ENCODE data around the gene ACSS3. TPM values are rescaled to one million over a fixed set of nuclear protein-coding genes. Genes with fewer than 3 reads are reported as not detected.
"Not testable (repeated sequence)": the region's sequence is repeated elsewhere in the genome, so short reads cannot be mapped to it uniquely, and the experiment has no call there.

ACSS3 gene, protein sequence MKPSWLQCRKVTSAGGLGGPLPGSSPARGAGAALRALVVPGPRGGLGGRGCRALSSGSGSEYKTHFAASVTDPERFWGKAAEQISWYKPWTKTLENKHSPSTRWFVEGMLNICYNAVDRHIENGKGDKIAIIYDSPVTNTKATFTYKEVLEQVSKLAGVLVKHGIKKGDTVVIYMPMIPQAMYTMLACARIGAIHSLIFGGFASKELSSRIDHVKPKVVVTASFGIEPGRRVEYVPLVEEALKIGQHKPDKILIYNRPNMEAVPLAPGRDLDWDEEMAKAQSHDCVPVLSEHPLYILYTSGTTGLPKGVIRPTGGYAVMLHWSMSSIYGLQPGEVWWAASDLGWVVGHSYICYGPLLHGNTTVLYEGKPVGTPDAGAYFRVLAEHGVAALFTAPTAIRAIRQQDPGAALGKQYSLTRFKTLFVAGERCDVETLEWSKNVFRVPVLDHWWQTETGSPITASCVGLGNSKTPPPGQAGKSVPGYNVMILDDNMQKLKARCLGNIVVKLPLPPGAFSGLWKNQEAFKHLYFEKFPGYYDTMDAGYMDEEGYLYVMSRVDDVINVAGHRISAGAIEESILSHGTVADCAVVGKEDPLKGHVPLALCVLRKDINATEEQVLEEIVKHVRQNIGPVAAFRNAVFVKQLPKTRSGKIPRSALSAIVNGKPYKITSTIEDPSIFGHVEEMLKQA
- total RNA-seq (2014; rRNA removed; shearing (Covaris generic)) = 9.4 and 12.4 TPM in 2 replicates

DNA sequence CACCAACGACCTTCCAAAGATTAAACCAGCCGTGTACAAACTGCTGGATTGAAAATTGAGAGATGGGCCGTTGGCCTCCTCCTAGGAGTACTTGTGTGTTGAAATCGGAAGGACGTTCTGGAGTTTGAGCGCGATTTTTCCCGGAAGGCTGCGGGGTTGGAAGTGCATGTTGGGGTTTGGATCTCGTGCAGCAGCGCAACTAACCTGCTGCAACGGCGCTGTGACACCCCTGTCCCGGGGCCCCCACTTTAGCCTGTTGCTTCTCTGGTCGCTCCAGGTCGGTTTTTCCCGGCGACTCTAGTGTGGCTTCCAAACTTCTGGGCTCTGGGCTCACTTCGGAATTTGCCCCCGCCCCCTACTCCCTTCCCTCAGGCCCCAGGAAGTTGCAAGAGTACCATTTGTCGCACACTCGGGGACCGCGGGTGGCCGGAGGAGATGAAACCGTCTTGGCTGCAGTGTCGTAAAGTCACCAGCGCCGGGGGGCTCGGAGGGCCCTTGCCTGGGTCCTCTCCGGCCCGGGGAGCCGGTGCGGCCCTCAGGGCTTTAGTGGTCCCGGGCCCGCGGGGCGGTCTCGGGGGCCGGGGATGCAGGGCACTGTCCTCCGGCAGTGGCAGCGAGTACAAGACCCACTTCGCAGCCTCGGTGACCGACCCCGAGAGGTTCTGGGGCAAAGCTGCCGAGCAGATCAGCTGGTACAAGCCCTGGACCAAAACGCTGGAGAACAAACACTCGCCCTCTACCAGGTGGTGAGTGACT lies at the start of gene ACSS3:
Gene ACSS3 (plus strand): TSS at position 394 of the 756 bp plus-strand sequence. CDS start 42 bp downstream, at position 436.
- peak; percentile 36 for DNase-seq (ENCODE audit: low spot score)

DNA sequence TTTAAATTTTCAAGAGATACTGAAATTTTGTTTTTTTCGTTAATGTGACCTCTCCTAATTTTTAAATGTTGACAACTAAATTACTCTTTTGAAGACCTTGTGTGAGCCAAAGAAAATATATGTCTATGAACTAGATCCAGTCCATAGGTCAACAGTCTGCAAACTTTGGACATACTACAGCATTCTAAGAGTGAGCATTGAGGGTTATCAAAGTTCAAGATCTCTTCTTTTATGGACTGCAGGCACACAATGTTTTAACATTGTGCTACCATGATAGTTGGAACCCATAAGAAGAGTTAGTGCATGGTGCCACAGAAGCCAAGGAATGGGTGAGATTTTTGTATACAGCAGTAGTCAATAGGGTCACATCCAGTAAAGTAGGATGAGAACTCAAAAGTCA lies 43.0 kb upstream of the ACSS3 start:
- DNase-seq (ENCODE audit: low spot score) = no peak

DNA sequence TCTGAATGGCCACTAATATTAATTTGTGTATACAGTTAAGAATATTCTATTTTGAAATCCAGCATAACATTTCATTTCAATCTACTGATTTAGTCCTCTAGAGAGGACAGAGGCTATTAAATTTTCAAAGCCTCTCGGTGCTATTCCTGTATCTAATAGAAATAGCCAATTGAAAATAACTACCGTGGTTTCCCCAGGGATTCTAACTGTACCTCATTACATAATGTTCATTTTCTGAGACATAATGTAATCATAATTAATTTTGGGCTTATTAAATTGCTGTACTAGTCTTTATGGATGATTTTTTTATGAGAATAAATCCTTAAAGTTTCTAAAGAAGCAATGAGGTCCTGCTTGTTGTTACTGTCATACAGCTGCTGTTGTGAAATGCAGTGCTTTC lies 38.6 kb upstream of the ACSS3 start:
- DNase-seq (ENCODE audit: low spot score) = no peak

DNA sequence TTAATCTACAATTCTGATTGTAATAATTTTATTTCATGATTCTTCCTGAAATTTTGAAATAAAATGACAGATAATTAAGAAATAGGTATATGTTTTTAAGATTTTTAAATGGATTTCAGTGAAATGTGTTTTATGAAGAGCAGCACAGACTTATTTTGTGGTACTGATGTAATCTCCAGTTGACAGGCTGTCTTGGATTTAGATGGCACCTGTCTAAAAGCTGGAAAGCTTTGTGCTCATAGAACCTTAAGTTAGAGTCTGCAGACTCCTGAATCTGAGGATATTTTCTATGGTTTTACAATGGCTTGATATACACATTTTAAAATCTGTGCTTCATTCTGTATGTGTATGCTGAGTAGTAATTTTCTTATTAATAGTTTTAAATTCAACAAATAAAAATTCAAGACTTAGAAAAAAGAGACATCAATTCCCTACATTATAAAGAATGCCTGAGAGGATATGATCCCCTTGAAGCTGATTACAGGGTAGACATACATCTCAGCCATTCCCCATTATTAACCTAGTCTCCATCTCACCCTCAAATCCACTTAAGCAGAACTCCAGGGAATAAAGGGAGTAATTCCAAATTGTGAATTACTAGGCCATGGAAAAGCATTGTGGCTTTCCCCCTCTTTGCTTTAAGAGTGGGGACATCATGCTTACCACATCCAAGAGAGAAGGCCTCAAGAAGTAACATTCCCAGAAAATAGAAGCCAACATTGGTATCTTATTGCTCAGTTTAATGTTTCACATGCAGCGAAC lies 33.7 kb upstream of the ACSS3 start:
- no peak for DNase-seq (ENCODE audit: low spot score)

DNA sequence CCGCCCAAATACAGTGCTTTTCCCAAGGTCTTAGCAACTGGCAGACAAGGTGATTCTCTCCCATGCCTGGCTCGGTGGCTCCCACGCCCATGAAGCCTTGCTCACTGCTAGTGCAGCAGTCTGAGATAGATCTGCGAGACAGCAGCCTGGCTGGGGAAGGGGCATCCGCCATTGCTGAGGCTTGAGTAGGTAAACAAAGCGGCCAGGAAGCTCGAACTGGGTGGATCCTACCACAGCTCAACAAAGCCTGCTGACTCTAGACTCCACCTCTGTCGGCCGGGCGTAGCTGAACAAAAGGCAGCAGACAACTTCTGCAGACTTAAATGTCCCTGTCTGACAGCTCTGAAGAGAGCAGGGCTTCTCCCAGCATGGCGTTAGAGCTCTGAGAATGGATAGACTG lies 12.9 kb upstream of the ACSS3 start:
- DNase-seq (ENCODE audit: low spot score) = not testable (repeated sequence)

DNA sequence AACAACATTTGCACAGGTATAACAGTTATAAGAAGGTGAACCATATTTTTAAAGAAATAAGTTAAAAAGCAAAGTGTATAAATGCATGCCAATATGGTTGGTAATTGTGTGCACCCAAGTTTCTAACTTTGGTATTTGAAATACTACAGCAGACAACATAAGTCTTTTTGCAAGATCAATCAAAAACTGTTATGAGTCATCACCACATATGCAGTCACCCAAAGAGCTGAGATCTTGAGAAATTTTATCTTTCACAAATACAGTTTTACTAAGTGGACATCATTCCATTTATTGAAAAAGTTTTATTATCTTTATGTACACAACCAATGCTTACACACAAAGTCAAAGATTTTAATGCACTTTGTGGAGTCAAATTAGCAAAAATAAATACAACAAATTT lies 7.0 kb upstream of the ACSS3 start:
- DNase-seq (ENCODE audit: low spot score) = no peak

DNA sequence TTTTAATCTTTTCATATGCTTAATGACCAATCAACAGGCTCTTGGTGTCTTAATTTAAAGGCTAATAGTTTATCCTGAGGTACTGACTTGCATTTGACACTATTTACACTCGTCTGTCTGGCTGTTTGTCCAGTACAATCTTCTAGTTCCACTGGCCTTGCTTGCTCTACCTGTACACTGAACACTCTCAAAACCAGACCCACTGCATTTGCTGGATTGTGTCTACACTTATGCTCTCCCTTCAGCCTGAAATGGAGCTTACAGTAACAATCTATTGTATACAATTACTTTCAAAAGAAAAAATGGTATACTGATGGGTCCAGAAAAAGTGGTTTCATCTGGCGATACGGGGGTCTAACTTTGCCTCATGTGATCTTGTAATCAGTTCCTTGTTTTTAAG lies 2.3 kb upstream of the ACSS3 start:
- no peak for DNase-seq (ENCODE audit: low spot score)

DNA sequence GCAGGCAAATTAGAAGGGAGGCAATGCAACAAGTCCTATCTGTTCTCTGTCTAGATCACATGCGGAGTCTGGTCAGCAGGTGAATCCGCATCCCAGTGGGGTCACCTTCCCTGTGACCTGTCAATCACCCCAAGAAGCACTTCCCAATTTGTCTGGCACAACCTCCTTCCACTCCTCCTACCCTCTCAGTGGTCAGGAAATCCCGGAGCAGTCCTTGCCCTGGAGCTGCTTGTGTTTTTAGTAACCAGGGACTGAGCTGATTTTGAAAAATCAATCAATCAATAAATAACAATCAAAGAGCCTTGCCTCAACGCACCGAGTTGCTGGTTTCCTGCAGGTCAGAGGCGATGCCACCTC lies 572 bp upstream of the ACSS3 start:
- DNase-seq (ENCODE audit: low spot score) = peak; percentile 24

DNA sequence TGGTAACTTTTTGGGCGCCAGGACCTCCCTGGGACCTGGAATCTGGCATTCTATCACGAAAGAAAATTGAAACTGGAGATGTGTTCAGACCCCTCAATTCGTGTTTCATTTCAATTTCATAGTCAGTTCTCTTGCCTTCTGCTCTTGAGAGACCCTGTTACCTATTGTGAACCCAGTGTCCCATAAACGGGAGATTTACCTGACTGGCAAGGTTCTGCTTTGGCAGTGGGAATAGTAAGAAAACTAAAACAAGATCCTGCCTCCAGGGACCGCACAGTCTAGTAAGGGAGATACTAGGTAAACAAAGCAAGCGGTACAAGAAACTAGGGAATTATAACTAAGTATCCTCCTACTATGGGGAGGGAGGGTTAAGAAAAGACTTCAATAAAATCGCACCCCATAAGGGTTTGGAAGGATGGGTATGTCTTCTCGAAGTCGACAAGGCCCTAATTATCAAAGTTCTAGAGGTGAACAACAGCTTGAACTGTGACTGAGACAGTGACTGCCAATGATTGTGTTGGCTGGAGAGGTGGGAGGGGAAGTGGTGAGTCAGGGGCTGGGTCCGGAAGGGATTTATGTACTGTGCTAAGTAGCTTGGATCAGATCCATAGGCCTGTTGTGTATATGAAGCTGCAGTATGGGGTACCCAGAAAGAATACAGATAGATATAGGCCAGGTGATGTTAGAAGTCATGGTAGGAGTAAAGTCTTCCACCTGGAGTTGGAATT lies 754 bp downstream of the ACSS3 start:
- DNase-seq (ENCODE audit: low spot score) = peak; percentile 55

DNA sequence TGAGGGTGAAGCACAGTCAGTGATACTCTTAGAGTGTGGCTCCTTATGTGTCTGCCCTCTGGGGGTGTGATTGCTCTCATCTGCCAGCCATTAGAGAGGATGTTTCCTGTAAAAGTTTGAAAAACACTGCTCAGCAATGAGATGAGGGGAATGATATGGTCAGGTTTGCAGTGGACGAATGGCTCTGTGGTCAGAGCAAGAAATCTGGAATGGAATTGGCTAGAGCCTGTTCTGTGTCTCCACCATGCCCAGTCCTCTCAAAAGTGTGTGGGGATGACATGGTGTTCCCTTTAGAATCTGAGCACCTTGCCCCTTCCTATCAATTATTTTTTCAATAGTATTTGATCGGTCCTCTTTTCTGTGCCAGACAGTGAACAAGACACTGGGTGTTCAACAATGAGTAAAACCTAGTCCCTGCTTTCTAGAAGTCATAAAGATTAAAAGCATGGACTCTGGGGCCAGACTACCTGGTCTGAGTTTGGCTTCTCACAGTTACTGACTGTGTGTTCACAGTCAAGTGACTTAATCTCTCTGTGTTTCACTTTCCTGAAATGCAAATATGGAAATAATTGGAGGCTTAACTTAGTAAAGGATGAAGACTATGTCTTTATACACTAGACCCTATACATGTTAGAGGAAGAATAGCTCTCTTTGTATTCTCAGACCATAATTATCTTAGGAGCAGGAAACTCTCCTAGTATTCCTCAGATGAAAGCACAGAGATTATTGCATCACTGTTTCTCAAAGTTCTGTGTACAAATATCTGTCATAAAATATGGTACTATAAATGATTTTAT lies 1.6 kb downstream of the ACSS3 start:
- no peak for DNase-seq (ENCODE audit: low spot score)

DNA sequence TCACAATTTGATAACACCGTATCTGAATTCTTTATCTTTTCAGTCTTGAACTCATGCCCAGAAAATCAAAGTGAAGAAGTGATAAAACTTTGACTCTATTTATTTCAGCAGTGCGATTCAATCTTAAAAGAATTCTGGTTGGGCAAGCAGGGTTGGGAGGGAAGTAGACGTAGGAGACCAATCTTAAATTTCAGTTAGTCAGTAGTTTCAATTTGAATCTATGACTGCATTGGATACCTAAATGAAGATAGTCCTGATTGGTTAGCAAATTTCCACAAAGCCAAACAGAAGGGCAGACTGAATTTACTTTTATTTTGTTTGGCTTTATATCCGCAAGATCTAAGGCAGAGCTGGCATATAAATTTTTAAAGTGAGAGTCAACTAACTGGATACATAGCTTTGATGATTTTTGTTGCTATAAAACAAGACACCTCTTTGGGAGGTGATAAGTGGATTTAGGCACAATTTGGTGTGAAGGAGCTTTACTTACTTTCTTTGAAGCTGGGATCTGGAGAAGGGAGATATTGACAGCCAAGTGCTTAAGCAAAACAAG lies 2.6 kb downstream of the ACSS3 start:
- peak; percentile 39 for DNase-seq (ENCODE audit: low spot score)

DNA sequence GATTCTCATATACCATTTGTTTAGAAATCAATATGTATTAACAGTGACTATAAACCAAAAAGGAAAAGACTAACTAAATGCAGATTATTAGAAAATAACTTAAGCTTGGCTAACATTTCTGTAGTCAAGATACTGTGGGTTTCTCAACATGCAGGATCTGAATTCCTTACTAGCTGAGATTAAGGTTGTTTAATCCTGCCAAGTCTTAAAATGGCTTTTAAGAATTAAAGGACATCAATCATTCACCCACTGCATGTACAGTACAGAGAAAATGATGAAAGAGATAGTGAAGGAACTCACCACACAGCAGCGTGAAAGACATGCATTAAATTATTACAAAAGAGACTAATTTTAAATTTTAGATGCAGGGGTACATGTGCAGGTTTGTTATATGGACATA lies 3.8 kb downstream of the ACSS3 start:
- no peak for DNase-seq (ENCODE audit: low spot score)

DNA sequence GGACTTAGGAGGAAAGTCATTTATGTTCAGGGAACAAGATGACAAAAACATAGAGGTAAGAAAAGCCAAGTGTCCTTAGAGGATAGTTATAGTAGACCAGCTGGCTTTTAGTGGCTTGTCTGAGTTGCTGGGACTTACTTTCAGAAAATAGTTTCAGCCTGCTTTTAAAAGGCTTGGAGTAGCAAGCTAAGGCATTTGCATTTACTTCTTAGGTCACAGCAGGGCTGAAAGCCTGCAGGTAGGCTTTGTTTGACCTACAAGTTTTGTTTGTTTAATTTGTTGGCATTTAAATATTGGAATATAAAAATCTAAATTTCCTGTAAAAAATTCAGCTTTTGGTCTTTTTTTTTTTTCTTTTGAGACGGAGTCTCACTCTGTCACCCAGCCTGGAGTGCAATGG lies 5.1 kb downstream of the ACSS3 start:
- DNase-seq (ENCODE audit: low spot score) = no peak

DNA sequence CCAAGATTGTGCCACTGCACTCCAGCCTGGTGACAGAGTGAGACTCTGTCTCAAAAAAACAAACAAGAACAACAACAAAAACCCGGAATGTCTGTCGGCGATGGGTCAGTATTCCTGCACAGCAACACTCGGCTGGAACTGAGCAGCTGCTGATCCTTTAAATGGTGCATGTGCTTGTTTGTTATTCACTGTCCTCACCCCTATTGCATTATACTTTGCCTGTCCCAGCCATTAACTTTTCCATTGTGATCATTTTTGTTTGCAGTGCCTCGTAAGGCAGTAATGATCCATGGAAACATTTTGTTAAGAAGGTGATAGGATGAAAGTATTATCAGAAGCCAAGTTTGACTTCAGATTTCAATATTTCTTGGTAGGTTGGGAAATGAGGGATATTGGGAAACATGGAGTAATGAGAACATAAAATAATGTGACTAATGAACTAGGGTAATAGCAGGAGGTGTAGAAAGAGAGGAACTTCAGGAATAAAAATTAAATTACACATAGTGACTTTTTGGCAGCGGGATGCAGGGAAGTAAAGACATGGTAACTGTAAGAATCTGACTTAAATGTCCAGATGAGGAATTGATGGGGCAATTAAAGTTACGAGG lies 6.1 kb downstream of the ACSS3 start:
- DNase-seq (ENCODE audit: low spot score) = no peak

DNA sequence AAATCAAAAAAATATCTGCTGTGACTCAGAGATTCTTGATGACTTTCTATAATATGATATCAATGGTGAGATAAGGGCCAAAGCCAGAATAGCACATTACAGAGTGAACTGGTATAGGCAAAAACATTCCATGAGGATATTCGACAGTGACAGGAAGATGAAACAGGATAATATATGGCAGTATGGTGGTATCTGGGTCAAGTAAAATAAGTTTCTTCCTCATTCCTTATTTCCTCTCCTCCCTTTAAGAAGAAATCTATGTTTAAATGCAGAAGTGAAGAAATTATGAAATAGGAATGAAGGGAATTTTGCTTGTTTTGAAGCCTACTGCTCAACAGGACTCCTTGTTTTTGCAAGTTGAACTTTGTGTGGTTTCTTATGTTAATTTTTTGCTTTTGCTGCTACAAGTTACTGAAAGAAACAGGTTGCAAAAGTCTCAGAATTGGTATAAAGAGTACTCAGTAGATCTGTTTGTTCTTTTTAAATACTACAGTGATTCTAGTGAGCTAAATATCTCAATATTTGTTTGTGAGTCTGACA lies 7.0 kb downstream of the ACSS3 start:
- DNase-seq (ENCODE audit: low spot score) = no peak

DNA sequence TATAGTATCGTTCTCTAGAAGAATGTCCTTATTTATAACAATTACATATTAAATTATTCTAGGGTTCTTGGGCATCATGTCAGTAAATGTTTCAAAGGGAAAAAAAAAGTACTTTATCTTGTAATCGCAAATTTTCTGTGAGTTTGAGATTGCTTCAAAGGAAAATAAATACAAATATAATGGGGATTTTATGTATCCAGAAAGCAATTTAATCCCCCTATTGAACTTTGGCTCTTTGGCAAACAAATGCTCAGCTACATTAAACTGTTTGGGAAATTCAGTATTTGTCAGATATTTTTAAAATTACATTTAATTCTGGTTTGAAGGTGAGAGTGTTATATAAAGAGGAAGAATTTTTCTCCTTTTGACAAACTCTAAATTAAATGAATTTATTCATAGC lies 8.0 kb downstream of the ACSS3 start:
- DNase-seq (ENCODE audit: low spot score) = no peak

DNA sequence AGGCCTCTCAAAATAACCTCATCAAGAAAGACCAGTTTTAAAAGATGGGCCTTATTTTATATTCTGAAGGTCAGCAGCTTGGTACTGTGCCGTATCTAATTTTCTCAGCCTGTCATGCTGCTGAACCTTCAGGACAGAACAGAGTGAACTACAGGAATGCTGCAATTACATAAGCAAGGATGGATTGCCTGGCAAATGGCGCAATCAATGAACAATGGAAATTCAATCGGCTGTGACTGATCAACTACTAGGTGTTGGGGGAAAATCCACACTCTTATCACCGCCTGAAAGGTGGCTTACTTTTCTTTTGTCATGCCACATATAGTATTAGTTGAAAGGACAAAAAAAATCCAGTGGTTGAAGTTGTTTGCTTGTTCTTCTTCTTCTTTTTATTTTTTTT lies 8.5 kb downstream of the ACSS3 start:
- no peak for DNase-seq (ENCODE audit: low spot score)

DNA sequence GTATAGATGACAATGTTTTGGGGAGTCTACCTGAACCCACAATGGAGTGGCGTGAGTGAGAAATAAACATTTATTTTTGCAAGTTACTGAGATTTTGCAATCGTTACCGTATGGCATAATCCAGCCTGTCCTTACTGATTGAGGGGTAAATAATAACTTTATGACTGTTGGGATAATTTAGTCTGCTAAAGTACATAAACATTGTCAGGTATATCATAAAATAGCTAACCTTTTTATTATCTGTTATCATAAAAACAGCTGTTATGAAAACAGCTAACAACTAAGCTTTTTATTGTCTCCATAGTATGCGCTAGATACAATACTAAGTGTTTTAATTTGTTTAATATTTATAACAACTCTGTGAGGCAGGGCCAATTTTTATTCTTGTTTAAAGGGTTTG lies 10.3 kb downstream of the ACSS3 start:
- DNase-seq (ENCODE audit: low spot score) = no peak

DNA sequence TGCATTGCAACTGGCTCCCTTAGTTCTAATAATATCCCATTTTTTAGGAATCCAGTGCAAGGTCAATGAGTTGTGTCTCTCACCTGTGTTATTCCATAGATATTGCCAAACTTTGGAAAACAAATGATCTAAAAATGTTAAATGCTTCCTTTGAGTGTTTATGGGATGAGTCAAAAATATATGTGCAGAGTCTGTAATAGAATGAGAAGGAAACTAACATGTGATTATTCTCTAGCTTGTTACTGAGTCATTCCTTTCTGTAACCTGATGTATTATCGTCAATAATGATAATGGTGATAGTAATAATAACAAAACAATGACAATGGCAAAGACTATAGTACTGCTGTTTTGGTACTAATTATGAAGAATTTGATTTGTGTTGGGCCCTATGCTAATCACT lies 11.5 kb downstream of the ACSS3 start:
- DNase-seq (ENCODE audit: low spot score) = no peak
